ENCODE measurements around the gene COMTD1. TPM values are rescaled to one million over a fixed set of nuclear protein-coding genes. Genes with fewer than 3 reads are reported as not detected.

Gene COMTD1
- total RNA-seq, result 6.6 and 10.7 TPM in 2 replicates

DNA sequence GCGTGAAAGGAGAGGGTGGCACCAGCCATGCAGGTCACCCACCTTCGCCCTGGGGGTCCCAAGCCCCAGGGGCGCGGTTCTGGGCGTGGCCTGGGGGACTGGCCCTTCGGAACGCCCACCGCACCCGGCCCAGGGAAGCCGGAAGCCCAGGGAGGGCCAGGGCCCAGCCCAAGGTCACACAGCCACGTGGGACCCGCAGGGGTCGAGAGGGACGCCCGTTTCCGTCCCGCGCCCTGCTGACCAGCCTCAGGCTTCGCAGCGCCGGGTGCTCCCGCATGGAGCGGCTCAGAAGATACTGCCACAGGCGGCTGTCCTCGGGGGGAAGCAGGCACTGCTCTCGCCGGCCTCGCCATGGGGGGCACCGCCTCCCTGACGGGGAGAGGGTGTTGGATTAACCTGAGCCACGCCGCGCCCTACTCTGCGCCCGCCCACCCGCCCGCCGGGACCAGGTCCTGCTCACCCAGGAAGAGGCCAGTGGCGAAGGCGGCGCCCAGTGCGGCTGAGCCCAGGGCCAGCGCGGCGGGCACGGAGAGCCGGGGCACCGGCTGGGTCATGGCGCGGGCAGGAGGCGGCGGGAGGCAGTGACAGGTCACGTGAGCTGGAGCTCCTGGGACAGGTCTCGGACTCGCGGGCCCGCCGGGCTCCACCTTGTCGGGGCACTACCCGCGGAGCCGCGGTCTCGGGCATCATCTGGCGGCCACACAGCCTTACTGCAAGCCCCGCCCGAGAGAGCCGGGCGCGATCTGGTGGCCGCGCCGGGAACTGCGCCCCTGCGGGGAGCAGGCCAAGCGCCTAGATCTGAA lies at the start of gene COMTD1:
Gene COMTD1, minus strand, starts transcription at position 583 of the 803 bp plus-strand sequence. Its CDS starts 29 bp downstream, at position 554.

DNA sequence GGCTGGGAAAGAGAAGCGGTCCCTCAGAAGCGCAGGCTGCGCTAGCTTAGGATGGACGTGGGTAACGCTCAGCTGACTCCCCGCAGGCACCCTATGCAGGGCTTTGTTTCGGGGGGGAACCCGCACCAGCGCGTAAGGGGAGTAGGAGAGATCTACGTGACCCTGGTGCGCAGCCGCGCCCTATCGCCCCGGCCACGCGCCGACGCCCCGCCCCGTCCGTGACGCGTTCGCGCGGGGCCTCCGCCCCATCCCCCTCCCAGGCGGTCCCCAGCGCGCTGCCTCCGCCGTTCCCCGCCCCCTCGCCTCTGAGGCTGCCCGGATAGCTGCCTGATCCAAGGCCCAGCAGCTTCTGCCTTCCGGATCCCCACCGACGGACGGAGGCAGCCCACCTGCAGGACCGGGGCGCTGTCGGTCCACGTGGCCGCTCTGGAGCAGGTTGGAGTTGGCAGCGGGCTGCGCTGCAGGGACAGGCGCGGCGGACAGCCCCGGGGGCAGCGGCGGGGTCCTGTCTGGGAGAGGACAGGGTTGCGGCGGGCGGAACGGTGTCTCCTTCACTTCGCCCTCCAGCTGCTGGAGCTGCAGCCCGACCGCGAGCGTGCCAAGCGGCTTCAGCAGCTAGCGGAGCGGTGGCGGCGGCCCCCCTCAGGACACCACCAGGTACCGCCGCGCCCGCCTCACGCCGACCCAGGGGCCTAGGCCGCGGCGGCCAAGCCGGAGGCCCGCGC lies 25.3 kb downstream of the COMTD1 start, which contains the start of gene VDAC2:
Gene VDAC2, plus strand, starts transcription at position 515 of the 725 bp plus-strand sequence. CDS start 363 bp downstream, outside the sequence.

Other genes with a start within 250 kb of the COMTD1 start
- gene SAMD8, start 124.3 kb downstream of the COMTD1 start, total RNA-seq, result 19.3 and 29.6 TPM in 2 replicates
- gene VDAC2, start 25.2 kb downstream of the COMTD1 start, total RNA-seq, result 130 and 175 TPM in 2 replicates
- 0.72 and 1.0 TPM in 2 replicates for gene ZNF503, start 165.8 kb upstream of the COMTD1 start, total RNA-seq
- 2.1 and 7.9 TPM in 2 replicates for gene LRMDA, start 195.7 kb upstream of the COMTD1 start, total RNA-seq